Hematopoietic multipotent progenitor cell treated with erythropoietin and hydrocortisone succinate and interleukin-3 and kit ligand, for 4 days (in vitro differentiated cells): ENCODE data around the gene EGFL7.
A peak's percentile ranks its signal among the peaks of the same experiment; 100 is the strongest.

Source experiments
- DNase-seq: peaks from one replicate; pipeline ENCODE4 v3.0.0-alpha.2; 2015

Gene EGFL7

GRCh38 chr9:136673975-136674785 lies 11.5 kb downstream of the EGFL7 start:
- DNase-seq = peak; percentile 70

- DNase-seq = peak; percentile 67
Observed at GRCh38 chr9:136674786-136675349, 12.2 kb downstream of the EGFL7 start.

GRCh38 chr9:136675477-136676296 lies 13.0 kb downstream of the EGFL7 start:
- peak; percentile 59 for DNase-seq

GRCh38 chr9:136676297-136676794 lies 13.6 kb downstream of the EGFL7 start:
- no peak for DNase-seq

GRCh38 chr9:136676920-136677686 lies 14.4 kb downstream of the EGFL7 start:
- DNase-seq = no peak

- no peak for DNase-seq
Observed at GRCh38 chr9:136678034-136678433, 15.3 kb downstream of the EGFL7 start.

- DNase-seq = peak; percentile 65
Observed at GRCh38 chr9:136678624-136679023, 15.9 kb downstream of the EGFL7 start.

- DNase-seq = peak; percentile 84
Observed at GRCh38 chr9:136679431-136679941, 16.8 kb downstream of the EGFL7 start.

GRCh38 chr9:136681029-136681428 lies 18.3 kb downstream of the EGFL7 start:
- DNase-seq = no peak

GRCh38 chr9:136681945-136682699 lies 19.4 kb downstream of the EGFL7 start:
- DNase-seq = no peak

- DNase-seq = no peak
Observed at GRCh38 chr9:136682710-136683109, 20.0 kb downstream of the EGFL7 start.

GRCh38 chr9:136683173-136683745 lies 20.5 kb downstream of the EGFL7 start:
- no peak for DNase-seq

- no peak for DNase-seq
Observed at GRCh38 chr9:136683755-136684154, 21.0 kb downstream of the EGFL7 start.

GRCh38 chr9:136684339-136684738 lies 21.6 kb downstream of the EGFL7 start:
- no peak for DNase-seq

GRCh38 chr9:136684799-136685198 lies 22.1 kb downstream of the EGFL7 start:
- no peak for DNase-seq

- DNase-seq = no peak
Observed at GRCh38 chr9:136685216-136685615, 22.5 kb downstream of the EGFL7 start.

GRCh38 chr9:136685790-136686533 lies 23.2 kb downstream of the EGFL7 start:
- peak; percentile 48 for DNase-seq

- no peak for DNase-seq
Observed at GRCh38 chr9:136686534-136686793, 23.7 kb downstream of the EGFL7 start.

GRCh38 chr9:136686794-136687711 lies 24.3 kb downstream of the EGFL7 start, which contains the start of gene AGPAT2:
Gene AGPAT2, minus strand, starts transcription at chr9:136687457. Its CDS starts 100 bp downstream, at chr9:136687357.
- DNase-seq = peak; percentile 90
